Stomach (tissue), 4 donors: ENCODE results near the gene MSI2.

Source experiments
- EP300 ChIP-seq: sonication (generic); formaldehyde crosslinking; IDR thresholded peaks from one replicate; pipeline ENCODE4 v1.6.1; 2017; ENCODE audit warnings: antibody characterized with exemption
- TF ChIP-seq, protein P1 (sequence below), 7 experiments: fragments of 450-650 bp in 4 of 7; fragments of 200-600 bp in 3 of 7; sonication (generic) in 3 of 7; IDR thresholded peaks; one replicate each; pipeline ENCODE4 v1.5.1; 2016 to 2019; ENCODE audit warnings: antibody characterized with exemption in 7 of 7, control low read depth in 2 of 7, mild to moderate bottlenecking in 1 of 7

DNA sequence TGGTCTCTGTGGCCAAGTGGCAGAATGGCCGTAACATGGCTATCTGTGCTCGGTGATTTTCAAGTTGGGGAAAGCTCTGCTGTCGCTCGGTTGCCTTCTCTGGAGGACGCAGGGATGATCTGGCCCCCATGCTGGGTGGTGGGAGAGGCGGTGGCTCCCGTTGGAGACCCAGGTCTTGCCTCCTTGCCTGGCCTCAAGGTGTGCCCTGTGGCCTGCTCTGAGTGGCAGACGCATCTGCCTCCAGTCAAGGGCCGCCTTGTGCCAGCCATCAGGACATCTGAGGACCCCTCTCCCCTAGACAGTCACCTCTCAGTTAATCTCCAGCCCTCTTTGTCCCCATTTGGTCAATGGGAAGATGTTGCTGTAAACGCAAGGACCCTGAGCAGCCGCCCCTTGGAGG, 322.9 kb downstream of the MSI2 start:
- TF ChIP-seq, protein P1, sequence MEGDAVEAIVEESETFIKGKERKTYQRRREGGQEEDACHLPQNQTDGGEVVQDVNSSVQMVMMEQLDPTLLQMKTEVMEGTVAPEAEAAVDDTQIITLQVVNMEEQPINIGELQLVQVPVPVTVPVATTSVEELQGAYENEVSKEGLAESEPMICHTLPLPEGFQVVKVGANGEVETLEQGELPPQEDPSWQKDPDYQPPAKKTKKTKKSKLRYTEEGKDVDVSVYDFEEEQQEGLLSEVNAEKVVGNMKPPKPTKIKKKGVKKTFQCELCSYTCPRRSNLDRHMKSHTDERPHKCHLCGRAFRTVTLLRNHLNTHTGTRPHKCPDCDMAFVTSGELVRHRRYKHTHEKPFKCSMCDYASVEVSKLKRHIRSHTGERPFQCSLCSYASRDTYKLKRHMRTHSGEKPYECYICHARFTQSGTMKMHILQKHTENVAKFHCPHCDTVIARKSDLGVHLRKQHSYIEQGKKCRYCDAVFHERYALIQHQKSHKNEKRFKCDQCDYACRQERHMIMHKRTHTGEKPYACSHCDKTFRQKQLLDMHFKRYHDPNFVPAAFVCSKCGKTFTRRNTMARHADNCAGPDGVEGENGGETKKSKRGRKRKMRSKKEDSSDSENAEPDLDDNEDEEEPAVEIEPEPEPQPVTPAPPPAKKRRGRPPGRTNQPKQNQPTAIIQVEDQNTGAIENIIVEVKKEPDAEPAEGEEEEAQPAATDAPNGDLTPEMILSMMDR (IDR thresholded peaks at IDR 0.05): no peak
- no peak for TF ChIP-seq EP300
